GM12874 (cell line): ENCODE measurements around the gene BRD4.

Experiments used
- TF ChIP-seq, protein P1 (sequence below): IDR thresholded peaks from 2 replicates; pipeline ENCODE4 v1.5.1; 2011; ENCODE audit warnings: low read depth, mild to moderate bottlenecking, control low read depth, low read length, moderate library complexity; ENCODE audit not compliant: insufficient read depth

The BRD4 gene

DNA sequence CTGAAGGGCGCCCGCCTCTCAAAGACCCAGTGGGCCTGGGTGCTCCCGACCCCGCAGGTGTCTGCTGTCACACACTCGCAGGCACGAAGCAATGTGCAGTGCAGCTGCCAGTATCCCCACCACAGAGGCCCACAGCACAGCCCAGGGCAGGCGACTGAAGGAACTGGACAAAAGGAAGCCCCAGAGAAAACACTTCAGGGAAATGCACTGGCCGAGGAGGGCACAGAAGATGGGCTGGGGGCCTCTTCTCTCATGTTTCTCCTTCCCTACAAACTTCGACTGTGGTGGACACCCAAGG lies 37.2 kb upstream of the BRD4 start:
- TF ChIP-seq, protein P1, sequence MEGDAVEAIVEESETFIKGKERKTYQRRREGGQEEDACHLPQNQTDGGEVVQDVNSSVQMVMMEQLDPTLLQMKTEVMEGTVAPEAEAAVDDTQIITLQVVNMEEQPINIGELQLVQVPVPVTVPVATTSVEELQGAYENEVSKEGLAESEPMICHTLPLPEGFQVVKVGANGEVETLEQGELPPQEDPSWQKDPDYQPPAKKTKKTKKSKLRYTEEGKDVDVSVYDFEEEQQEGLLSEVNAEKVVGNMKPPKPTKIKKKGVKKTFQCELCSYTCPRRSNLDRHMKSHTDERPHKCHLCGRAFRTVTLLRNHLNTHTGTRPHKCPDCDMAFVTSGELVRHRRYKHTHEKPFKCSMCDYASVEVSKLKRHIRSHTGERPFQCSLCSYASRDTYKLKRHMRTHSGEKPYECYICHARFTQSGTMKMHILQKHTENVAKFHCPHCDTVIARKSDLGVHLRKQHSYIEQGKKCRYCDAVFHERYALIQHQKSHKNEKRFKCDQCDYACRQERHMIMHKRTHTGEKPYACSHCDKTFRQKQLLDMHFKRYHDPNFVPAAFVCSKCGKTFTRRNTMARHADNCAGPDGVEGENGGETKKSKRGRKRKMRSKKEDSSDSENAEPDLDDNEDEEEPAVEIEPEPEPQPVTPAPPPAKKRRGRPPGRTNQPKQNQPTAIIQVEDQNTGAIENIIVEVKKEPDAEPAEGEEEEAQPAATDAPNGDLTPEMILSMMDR = no peak

DNA sequence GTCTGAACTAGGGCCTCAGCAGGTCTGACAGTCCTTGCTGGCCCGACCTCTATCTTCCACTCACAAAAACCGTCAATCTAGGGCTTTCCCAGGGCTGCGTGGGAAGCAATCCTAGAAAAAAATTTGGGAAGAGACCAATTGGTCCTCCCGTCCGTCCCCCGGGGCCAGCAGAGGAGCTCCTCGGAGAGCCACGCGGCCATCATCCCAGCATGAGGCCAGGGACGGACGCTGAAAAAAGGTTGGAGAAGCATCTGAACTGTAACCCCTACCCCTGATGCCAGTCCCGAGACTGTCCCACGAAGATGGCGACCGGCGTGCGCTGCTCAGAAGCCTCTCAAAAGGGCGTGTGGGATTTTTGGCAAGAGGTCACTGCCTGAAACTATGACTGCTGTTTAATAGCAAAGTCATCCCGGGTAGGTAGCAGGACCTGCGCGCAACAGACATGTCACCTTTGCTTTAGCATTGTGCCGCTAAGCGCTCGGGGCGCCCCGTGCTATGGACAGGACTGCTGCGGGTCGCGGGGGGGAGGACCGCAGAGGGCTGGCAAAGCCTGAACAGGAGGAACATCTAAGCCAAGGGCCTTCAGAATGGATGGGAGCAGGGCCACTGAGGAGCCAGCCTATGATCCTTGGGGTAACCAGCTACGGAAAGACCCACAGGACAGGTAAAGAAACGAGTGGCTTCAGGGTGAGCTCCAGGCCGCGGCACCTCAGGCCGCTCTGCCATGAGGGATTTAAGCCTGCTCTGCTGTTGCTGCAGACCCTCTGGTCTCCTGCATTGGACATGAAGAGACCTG lies 36.7 kb upstream of the BRD4 start:
- TF ChIP-seq, protein P1 = no peak

DNA sequence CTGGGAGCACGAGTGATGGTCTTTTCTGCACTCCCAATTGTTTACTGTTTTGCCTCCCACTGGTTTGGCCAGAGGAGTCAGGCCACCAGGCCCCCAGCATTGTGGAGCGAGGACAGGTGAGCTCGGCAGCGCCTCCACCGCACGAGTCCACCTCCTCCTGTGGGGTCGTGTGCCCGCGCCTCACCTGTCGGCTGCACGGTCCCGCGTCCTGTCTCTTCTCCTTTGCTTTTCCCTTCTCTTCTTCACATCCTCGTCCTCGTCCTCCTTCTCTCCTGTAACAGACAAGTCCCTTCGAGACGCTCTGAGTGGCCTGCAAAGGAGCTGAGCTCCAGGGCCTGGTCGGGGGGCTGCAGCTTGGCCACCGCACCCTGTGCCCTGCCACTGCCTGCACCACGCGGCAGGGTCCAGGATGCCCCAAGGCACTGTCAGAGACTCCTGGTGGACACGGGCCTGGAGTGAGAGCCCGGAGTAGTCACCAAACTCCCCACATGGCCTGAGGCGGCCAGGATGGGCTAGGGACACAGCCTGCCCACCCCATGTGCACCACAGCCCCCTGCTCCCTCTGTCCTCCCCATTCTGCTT lies 35.8 kb upstream of the BRD4 start:
- TF ChIP-seq, protein P1 = no peak

DNA sequence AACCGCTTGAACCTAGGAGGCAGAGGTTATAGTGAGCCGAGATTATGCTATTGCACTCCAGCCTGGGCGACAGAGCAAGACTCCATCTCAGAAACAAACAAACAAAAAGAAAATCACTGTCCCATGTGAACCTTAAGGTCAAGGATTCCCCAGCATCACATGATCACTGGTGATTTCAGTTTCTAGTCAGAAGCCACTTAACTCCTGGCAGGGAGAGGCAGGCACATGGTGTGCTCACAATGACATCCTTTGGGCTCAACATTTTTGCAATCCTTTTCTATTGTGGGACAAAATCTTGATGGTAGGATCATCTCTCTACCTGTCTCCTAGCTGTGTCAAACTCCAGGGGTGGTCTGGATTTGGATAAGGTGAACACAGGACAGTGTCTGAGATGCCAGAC lies 35.1 kb upstream of the BRD4 start:
- TF ChIP-seq, protein P1 = no peak

DNA sequence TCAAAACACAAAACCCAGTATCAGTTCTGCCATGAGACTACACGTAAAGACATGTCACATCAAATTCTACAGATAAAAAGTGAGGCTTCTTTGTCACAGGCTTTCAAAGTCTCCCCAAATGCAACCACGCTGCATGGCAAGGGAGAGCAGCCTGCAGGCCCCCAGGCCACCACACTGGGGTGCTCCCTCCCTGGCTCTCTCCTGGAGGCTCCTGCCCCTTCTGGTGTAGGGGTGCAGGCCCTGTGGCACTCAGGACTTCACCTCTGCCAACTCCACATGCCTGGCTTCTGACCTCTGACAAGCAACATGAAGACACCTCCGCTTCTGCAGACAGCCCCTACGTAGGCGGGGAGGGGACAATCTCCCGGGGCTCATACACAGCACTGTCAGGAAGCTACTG lies 32.9 kb upstream of the BRD4 start:
- TF ChIP-seq, protein P1 = no peak

DNA sequence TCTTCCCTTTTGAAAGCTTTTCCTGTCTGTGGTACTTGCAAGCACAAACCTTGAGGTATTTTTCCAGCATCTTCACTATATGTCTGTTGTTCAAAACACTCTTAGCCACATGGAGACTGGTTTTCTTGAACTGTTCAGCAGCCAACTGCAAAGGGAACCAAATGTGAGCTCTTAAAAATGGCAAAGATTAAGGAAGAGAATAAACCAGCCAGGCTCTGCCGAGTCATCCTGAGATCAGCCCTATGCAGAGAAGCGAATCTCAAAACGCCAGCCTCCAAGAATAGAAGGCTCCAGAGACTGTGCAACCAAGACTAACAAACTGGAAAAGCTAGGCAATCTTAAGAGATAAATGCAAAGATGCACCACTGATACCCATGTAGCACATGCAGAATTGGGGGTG lies 26.6 kb upstream of the BRD4 start:
- TF ChIP-seq, protein P1 = no peak

DNA sequence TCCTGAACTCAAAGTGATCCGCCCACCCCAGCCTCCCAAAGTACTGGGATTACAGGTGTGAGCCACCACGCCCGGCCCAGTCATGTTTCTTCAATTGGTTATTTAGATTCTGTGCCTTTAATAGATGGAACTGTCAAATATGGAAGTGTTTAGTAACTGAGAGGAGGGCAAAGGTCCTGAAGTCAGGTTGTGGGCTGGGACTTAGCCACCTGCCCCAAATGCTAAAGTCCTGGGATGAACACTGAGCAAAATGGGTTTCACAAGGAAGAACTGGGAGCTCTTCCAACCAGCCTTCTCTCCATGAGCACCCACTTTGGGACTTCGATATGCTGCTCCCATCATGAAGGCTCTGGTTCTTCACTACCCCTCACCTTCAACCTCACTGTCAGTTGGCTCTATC lies 25.6 kb upstream of the BRD4 start:
- TF ChIP-seq, protein P1 = no peak
